GM18868 (cell line): Measurements from ENCODE around the gene RHBDL3.

Experiments
- ATAC-seq: cut with Tn5 transposase; IDR thresholded peaks from one replicate; pipeline ENCODE4 v1.9.1; 2021; ENCODE audit warnings: mild to moderate bottlenecking, moderate library complexity; ENCODE audit not compliant: unreplicated experiment

The RHBDL3 gene

GRCh38 chr17:32355649-32356377 is 90.2 kb downstream of the RHBDL3 start:
- no peak for ATAC-seq

- ATAC-seq, result no peak
These were observed 90.7 kb downstream of the RHBDL3 start for GRCh38 chr17:32356378-32356743.

GRCh38 chr17:32356750-32357149 is 91.1 kb downstream of the RHBDL3 start:
- ATAC-seq, result no peak

- no peak for ATAC-seq
These were observed 92.0 kb downstream of the RHBDL3 start for GRCh38 chr17:32357615-32358014.

- ATAC-seq, result no peak
These were observed 95.6 kb downstream of the RHBDL3 start for GRCh38 chr17:32361270-32361669.

- no peak for ATAC-seq
These were observed 104.8 kb downstream of the RHBDL3 start for GRCh38 chr17:32370426-32370825.
